ENCODE results near the gene OPN1SW. TPM values are rescaled to one million over a fixed set of nuclear protein-coding genes. Genes with fewer than 3 reads are reported as not detected.

Gene OPN1SW
- total and polyA plus RNA-seq, 4 donors = not detected

DNA sequence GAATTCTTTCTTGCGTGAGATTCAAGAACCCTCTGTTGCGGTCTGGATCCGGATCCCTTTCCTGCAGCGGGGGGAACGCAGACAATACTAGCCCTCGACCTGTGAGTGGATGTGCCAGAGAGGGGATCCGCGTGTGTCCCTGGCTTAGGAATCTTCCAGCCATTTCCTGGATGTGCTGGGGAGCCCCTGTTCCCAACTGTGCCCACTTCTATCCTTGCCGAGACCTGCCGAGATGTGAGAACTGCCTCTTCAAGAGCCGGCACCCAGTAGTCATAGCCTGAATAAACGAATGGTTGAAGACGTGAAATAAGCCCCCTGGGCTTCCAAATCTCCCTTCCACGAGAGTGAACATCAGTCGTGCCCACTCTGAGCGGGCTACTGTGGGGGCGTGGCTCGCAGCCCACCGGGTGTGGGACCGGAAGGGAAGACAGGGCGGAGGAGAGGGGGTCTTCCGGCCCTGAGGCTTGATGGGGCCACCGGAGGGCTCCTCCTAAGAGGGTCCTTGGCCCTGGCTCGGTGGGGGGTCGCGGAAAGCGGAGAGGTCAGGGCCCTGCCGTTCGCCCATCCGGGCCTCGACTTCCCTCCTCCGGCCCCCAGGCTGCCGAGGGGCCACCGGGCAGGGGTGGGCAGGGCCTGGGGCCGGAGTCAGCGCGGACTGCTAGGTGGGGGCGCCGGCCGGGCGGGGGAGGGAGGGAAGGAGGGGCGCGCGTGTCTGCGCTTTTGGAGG is 14.9 kb upstream of the OPN1SW start:
- WGBS, 2 donors = 16 to 21% methylated on average over 30 to 45 of the region's 45 CpGs
- ATAC-seq (ENCODE audit: low FRiP score) (peak; percentile 52), DNase-seq (peak in 1 of 2 donors; percentile 56)
- Histone ChIP-seq H3K27ac (ENCODE audit: low read depth in 1 of 2, low read length in 2 of 2) (peak overlapping the region in 1 of 2 donors; percentile 4), H3K27me3 (ENCODE audit: control insufficient read depth in 1 of 2, insufficient read depth in 2 of 2, low read length in 1 of 2) (no peaks in the 10 kb centered on the region), H3K4me3 (ENCODE audit: low read length in 2 of 2) (peak overlapping the region; percentile 63 to 79), H3K4me1 (ENCODE audit: control insufficient read depth in 1 of 2, insufficient read depth in 2 of 2, low read length in 2 of 2) (no peaks in the 10 kb centered on the region), H3K9me3 (ENCODE audit: control insufficient read depth, low read length) (no peaks in the 10 kb centered on the region), H3K36me3 (ENCODE audit: control insufficient read depth in 1 of 2, insufficient read depth in 2 of 2, low read length in 1 of 2) (no peaks in the 10 kb centered on the region)
- intact Hi-C loops (cut with DNase I) = loop anchor here (2.0 to 5.0 kb wide), 4 partner anchors 37 to 72 kb away; partner anchors contain the start of genes ATP6V1F (in 1 of the 2), CALU (in 1 of the 2) and FLNC (in 1 of the 2)

DNA sequence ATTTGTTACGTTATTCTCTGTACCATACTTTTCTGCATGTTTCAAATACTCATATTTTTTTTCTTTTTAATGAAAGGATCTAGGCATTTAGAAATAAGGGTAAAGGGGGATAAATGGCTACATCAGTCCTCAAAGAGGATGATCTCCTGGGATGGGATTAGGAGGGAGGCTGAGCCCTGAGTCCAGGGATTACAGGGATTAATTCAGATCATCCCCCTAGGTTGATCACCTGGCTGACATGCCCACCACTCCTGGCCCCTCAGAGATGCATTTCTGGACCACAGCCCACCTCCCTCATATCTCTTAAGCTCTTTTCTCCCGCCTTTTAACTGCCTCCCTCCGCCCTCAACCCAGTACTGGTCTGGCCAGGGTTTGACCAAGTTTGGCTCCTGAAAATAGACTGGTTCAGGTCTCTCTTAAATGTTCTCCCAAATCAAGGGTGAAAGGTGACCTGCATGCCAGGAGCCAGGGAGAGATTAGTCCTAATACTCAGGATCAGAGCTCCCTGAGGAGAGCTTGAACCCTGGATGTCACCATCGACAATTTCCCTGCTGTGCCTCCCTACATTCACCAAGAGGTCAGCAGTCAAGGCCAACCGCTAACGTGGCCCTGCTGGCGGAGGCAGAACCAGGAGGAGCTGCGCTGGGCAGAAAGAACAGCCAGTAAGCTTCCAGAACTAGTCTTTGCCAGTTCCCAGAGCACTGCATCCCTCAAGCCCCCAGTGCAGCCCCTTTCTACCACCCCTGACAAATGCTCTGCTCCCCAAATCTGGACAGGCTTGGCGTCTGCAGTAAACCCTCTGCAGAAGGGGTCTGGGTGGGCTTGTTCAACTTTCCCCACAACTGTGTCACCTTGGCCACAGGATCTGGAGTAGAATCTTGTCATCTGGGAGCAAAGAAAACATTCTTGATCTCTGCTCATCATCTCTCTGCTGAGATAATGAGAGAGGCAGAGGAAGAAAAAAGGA is 13.1 kb upstream of the OPN1SW start:
- WGBS, 2 donors = 77 to 83% methylated on average over 9 of the region's 9 CpGs
- no peak overlapping the region for H3K27ac ChIP-seq (ENCODE audit: low read depth in 1 of 2, low read length in 2 of 2)
- intact Hi-C loops (cut with DNase I) = no loop called here
- no peak for DNase-seq
- no peaks in the 10 kb centered on the region for H3K4me1 ChIP-seq (ENCODE audit: control insufficient read depth in 1 of 2, insufficient read depth in 2 of 2, low read length in 2 of 2)
- no peaks in the 10 kb centered on the region for H3K36me3 ChIP-seq (ENCODE audit: control insufficient read depth in 1 of 2, insufficient read depth in 2 of 2, low read length in 1 of 2)
- H3K4me3 ChIP-seq (ENCODE audit: low read length in 2 of 2) = no peak overlapping the region
- no peak for ATAC-seq (ENCODE audit: low FRiP score)
- no peaks in the 10 kb centered on the region for H3K27me3 ChIP-seq (ENCODE audit: control insufficient read depth in 1 of 2, insufficient read depth in 2 of 2, low read length in 1 of 2)
- no peaks in the 10 kb centered on the region for H3K9me3 ChIP-seq (ENCODE audit: control insufficient read depth, low read length)

- no peak overlapping the region for H3K4me3 ChIP-seq (ENCODE audit: low read length in 2 of 2)
- no peaks in the 10 kb centered on the region for H3K36me3 ChIP-seq (ENCODE audit: control insufficient read depth in 1 of 2, insufficient read depth in 2 of 2, low read length in 1 of 2)
- H3K27ac ChIP-seq (ENCODE audit: low read depth in 1 of 2, low read length in 2 of 2) = no peak overlapping the region
- ATAC-seq (ENCODE audit: low FRiP score) (no peak), DNase-seq (no peak)
- no peaks in the 10 kb centered on the region for H3K27me3 ChIP-seq (ENCODE audit: control insufficient read depth in 1 of 2, insufficient read depth in 2 of 2, low read length in 1 of 2)
- no peaks in the 10 kb centered on the region for H3K9me3 ChIP-seq (ENCODE audit: control insufficient read depth, low read length)
- intact Hi-C loops (cut with DNase I) = no loop called here
- H3K4me1 ChIP-seq (ENCODE audit: control insufficient read depth in 1 of 2, insufficient read depth in 2 of 2, low read length in 2 of 2) = no peaks in the 10 kb centered on the region
- WGBS, 2 donors = 90 to 91% methylated on average over 3 of the region's 3 CpGs
Observed at GRCh38 chr7:128785738-128786137, 10.1 kb upstream of the OPN1SW start.

DNA sequence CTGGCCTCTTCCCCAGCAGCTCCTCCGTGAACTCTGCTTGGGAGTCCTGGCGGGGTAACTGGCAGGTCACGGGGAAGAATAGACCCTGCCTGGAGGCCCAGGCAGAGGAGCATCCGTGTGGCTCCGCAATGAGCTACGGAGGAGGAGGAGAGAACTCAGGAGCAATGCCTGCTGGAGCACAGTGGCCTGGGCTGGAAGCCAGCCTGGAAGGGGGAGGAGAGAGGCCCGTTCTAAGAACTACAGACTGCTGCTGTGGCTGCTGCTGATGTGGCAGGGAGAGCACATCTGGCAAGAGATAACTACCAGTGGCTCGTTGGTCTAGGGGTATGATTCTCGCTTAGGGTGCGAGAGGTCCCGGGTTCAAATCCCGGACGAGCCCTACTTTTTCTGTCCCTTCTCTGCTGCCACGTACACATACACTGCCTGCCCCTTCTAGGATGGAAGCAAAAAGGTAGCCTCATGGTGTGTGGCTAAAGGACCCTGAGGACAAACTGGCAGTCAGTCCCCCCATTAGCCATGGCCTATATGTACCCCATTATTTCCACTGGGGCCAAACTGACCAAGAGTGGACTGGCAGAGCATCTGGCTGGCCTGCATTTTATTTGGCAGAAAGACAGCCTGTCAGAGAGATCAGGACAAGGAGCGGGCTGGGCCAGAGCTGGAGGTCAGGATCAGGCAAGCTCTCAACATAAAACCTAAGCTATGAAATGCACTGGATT is 7.7 kb upstream of the OPN1SW start:
- intact Hi-C loops (cut with DNase I) = no loop called here
- 19 to 23% methylated on average over 15 of the region's 15 CpGs for WGBS, 2 donors
- no peaks in the 10 kb centered on the region for H3K9me3 ChIP-seq (ENCODE audit: control insufficient read depth, low read length)
- peak overlapping the region in 1 of 2 donors; percentile 13 for H3K27ac ChIP-seq (ENCODE audit: low read depth in 1 of 2, low read length in 2 of 2)
- ATAC-seq (ENCODE audit: low FRiP score) = peak; percentile 69
- no peaks in the 10 kb centered on the region for H3K36me3 ChIP-seq (ENCODE audit: control insufficient read depth in 1 of 2, insufficient read depth in 2 of 2, low read length in 1 of 2)
- H3K27me3 ChIP-seq (ENCODE audit: control insufficient read depth in 1 of 2, insufficient read depth in 2 of 2, low read length in 1 of 2) = no peaks in the 10 kb centered on the region
- DNase-seq = peak; percentile 87 to 94
- no peak overlapping the region for H3K4me3 ChIP-seq (ENCODE audit: low read length in 2 of 2)
- no peaks in the 10 kb centered on the region for H3K4me1 ChIP-seq (ENCODE audit: control insufficient read depth in 1 of 2, insufficient read depth in 2 of 2, low read length in 2 of 2)

DNA sequence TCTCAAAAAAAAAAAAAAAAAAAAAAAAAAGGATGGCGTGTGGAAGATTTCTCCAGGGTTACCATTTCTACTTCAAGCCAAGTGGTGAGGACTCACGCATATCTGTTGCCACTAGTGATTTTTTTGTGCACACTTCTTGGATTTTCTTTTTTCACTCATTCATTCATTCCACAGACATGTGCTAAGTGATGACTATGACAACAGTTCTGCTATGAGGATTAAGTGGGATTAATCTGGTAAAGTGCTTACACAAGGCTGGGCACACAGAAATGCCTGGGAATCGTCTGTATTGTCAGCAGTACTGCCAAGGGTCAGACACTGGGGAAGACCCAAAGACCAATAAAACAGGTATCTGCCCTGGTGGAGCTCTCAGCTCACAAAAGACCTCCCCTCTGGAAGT is 6.3 kb upstream of the OPN1SW start:
- H3K4me3 ChIP-seq (ENCODE audit: low read length in 2 of 2) = no peak overlapping the region
- intact Hi-C loops (cut with DNase I) = no loop called here
- H3K27me3 ChIP-seq (ENCODE audit: control insufficient read depth in 1 of 2, insufficient read depth in 2 of 2, low read length in 1 of 2) = no peaks in the 10 kb centered on the region
- H3K4me1 ChIP-seq (ENCODE audit: control insufficient read depth in 1 of 2, insufficient read depth in 2 of 2, low read length in 2 of 2) = no peaks in the 10 kb centered on the region
- no peak for ATAC-seq (ENCODE audit: low FRiP score)
- 64 to 67% methylated on average over 3 of the region's 3 CpGs for WGBS, 2 donors
- H3K27ac ChIP-seq (ENCODE audit: low read depth in 1 of 2, low read length in 2 of 2) = peak overlapping the region; percentile 47 to 49
- no peaks in the 10 kb centered on the region for H3K36me3 ChIP-seq (ENCODE audit: control insufficient read depth in 1 of 2, insufficient read depth in 2 of 2, low read length in 1 of 2)
- DNase-seq = no peak
- H3K9me3 ChIP-seq (ENCODE audit: control insufficient read depth, low read length) = no peaks in the 10 kb centered on the region

- 15 to 22% methylated on average over 5 of the region's 5 CpGs for WGBS, 2 donors
- Histone ChIP-seq H3K36me3 (ENCODE audit: control insufficient read depth in 1 of 2, insufficient read depth in 2 of 2, low read length in 1 of 2) (no peaks in the 10 kb centered on the region), H3K27me3 (ENCODE audit: control insufficient read depth in 1 of 2, insufficient read depth in 2 of 2, low read length in 1 of 2) (no peaks in the 10 kb centered on the region), H3K9me3 (ENCODE audit: control insufficient read depth, low read length) (no peaks in the 10 kb centered on the region), H3K4me1 (ENCODE audit: control insufficient read depth in 1 of 2, insufficient read depth in 2 of 2, low read length in 2 of 2) (no peaks in the 10 kb centered on the region), H3K4me3 (ENCODE audit: low read length in 2 of 2) (no peak overlapping the region), H3K27ac (ENCODE audit: low read depth in 1 of 2, low read length in 2 of 2) (peak overlapping the region; percentile 30 to 67)
- peak in 1 of 2 donors; percentile 62 for DNase-seq
- intact Hi-C loops (cut with DNase I) = no loop called here
- peak; percentile 49 for ATAC-seq (ENCODE audit: low FRiP score)
Observed at GRCh38 chr7:128781126-128781525, 5.5 kb upstream of the OPN1SW start.

DNA sequence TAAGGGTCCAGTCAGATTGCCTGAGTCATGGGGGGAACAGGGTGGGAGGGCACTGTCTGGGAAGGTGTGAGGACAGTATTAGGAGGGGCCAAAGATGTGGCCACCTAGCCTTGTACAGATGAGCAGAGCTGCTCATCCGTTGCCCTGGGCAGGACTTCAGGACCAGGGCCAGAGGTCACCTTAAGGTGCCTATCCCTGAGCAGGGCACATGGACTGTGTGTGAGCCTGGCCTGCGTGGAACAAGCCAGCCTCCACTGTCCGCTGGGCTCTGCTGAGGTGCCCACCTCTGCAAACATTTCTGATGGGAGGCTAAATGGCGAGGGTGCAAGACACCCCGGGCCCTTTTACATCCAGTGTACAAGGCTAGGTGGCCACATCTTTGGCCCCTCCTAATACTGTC is 3.4 kb upstream of the OPN1SW start:
- no peaks in the 10 kb centered on the region for H3K36me3 ChIP-seq (ENCODE audit: control insufficient read depth in 1 of 2, insufficient read depth in 2 of 2, low read length in 1 of 2)
- H3K4me3 ChIP-seq (ENCODE audit: low read length in 2 of 2) = no peak overlapping the region
- no peaks in the 10 kb centered on the region for H3K9me3 ChIP-seq (ENCODE audit: control insufficient read depth, low read length)
- DNase-seq (no peak), ATAC-seq (ENCODE audit: low FRiP score) (no peak)
- H3K27me3 ChIP-seq (ENCODE audit: control insufficient read depth in 1 of 2, insufficient read depth in 2 of 2, low read length in 1 of 2) = no peaks in the 10 kb centered on the region
- intact Hi-C loops (cut with DNase I) = no loop called here
- 97 to 98% methylated on average over 5 of the region's 5 CpGs for WGBS, 2 donors
- H3K4me1 ChIP-seq (ENCODE audit: control insufficient read depth in 1 of 2, insufficient read depth in 2 of 2, low read length in 2 of 2) = no peaks in the 10 kb centered on the region
- H3K27ac ChIP-seq (ENCODE audit: low read depth in 1 of 2, low read length in 2 of 2) = no peak overlapping the region
